Activated CD4-positive, alpha-beta T cell treated with anti-CD3 and anti-CD28 coated beads, Interleukin-2, amount 50 U/mL, for 48 hours (primary cell): ENCODE data around the gene IL11RA.
A peak's percentile ranks its signal among the peaks of the same experiment; 100 is the strongest.

Experiments
- DNase-seq, 2 experiments: peaks; one replicate each; pipeline ENCODE4 v3.0.0-alpha.2; 2020

Gene IL11RA

GRCh38 chr9:34655394-34655793, 3.4 kb downstream of the IL11RA start:
- DNase-seq = no peak

DNA sequence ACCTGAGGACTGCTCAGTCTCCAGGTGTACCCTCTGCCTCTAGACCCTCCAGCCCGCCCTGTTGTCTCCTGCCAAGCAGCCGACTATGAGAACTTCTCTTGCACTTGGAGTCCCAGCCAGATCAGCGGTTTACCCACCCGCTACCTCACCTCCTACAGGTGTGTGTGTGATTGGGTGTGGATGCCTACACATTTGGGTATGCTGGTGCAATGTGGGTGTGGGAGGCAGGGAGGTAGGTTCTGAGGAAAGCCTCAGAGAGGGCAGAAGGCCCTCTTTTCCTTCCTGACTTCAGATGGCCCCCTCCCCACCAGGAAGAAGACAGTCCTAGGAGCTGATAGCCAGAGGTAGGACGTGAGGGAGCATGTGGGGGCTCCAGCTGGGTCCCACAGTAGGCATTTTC, 5.0 kb downstream of the IL11RA start:
- DNase-seq = no peak

- no peak for DNase-seq
Measured at GRCh38 chr9:34658461-34658860, 6.5 kb downstream of the IL11RA start.

DNA sequence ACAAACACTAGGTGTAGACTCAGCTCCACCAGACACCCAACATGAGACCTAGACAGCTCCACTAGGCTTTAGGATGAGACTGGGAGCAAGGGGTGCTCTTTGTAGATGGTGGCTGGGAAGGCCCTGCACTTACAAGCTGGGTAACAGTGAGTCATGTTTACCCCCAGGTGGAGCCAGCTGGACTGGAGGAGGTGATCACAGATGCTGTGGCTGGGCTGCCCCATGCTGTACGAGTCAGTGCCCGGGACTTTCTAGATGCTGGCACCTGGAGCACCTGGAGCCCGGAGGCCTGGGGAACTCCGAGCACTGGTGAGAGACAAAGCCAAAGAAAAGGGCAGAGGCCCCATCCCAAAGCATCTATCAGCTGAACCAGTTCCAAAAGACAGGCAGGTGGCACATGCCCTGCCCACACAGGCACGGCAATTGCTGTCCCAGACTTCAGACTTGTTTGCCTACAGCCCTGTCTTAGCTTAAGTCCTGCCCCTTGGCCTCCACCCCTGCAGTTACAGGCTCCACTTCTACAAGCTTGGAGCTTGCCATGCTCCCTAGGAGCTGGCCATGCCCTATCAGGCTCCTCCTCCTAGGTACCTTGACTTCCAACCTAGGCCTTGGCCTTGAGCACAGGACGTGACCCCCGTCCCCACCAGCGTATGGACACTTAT, 7.7 kb downstream of the IL11RA start:
- no peak for DNase-seq

DNA sequence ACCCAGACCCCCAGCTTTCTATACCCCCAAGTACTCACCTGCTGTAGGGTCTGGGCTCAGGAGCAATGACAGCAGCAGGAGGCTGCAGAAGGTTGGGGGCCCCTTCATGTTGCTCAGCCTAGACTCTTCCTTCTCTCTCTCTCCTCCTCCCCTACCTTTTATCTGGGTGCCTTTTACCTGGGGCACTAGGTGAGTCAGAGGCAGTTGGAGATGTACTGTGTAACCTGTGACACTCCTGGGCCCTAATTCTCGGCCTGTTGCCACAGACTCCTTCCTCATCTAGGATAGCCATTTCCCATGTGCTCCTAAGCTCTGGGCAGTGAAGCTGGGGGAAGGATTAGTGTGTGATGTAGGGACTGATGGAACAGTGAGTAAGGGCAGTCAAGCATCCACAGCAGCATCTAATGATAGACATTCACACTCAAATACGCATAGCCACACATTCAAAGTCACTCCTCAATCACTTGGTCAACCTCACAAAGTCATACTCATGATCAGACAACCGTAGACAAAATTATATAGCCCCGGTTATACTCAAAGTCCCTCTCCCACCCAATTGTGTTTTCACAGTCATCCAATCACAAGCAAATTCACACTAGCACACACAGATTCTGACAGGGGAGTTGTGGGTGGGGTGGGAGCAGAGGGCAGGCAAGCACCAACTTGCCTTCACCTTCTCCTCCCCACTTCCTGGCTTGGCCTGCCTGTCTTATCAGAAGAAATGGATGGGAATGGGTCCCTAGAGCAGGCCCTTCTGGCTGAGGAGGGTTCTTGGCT, 10.7 kb downstream of the IL11RA start, which contains the start of gene CCL27:
Gene CCL27 (minus strand): TSS at position 132 of the 777 bp plus-strand sequence. CDS start 24 bp downstream, at position 108.
- no peak for DNase-seq

DNA sequence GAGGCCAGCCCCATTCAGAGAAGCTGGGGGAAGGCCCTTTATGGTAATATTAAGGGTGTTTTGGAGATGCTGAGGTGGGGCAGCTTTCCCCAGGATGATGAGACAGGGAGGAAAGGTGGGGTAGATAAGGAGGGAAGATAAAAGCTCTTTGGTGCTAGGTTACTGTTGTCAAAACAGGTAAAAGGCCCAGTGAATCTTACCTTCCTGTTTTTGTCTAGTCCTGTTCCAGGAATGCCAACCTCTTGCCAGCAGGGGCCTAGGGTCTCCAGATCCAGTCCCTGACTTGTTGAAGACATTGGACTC, 11.3 kb downstream of the IL11RA start:
- no peak for DNase-seq

- peak; percentile 68 to 76 for DNase-seq
Measured at GRCh38 chr9:34664281-34665066, 12.5 kb downstream of the IL11RA start.

- DNase-seq = no peak
Measured at GRCh38 chr9:34665067-34665380, 13.0 kb downstream of the IL11RA start.

- DNase-seq = peak; percentile 82 to 86
Measured at GRCh38 chr9:34665381-34666250, 13.6 kb downstream of the IL11RA start.

GRCh38 chr9:34669809-34670562, 18.0 kb downstream of the IL11RA start:
- no peak for DNase-seq

- DNase-seq = no peak
Measured at GRCh38 chr9:34671307-34671706, 19.3 kb downstream of the IL11RA start.

DNA sequence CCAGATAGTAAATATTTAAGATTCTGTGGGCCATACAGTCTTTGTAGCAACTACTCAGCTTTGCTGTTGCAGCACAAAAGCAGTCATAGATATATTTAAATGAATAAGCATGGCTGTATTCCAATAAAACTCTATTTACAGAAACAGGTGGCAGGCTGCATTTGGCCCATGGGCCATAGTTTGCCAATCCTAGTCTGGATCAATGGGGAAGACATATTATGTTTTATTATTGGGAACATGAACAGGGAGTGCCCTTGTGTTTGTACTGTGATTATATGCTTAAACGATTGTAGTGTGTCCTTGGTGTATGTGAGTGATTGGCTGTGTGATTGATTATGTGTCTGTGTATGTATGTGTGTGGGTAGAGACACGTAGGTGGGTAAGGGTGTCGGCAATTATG, 22.5 kb downstream of the IL11RA start:
- DNase-seq = no peak

DNA sequence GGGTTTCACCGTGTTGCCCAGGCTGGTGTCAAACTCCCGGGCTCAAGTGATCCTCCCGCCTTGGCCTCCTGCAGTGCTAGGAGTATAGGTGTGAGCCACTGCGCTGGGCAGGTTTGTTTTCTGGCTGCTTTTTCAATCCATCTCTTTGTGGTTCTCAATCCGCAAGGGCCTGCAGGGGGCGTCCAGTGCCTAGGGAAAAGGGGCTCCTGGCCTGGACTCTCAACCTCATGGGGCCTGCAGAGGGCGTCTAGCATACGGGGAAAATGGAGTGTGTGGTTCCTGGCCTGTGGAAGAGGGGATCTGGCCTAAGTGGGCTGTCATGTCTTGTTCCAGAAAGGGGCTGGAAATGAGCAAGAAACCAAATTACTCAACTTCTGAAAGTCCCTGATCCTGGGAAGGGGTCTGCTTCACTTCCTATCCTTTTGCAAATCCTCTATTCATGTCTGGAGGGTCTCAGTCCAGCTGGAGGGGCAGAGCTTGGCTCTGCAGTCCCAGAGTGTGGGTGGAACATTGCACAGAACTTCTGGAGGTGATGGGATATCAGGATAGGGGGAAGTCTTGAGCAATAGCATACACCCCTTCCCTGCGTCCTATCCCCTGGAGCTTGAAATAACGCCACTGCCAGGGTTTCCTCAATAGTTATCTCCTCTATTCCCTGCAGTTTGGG, 23.2 kb downstream of the IL11RA start:
- peak; percentile 75 to 76 for DNase-seq

DNA sequence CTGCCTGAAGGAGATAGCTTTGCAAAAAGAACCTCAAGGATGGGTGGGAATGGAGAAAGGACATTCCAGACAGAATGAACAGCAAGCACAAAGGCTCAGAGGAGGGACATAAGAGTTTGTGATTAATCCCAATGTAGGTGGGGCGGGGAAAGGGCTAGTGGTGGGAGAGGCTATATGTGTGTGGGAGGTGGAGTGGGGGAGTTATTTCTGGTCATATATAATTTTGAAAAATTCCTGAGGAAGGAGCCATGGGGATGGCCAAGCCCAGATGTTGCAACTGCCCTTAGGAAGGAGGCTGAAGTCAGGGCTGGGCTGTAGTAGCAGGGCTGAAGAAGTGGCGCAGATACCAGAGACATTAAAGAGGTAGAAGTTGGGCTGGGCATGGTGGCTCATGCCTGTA, 23.9 kb downstream of the IL11RA start:
- no peak for DNase-seq

DNA sequence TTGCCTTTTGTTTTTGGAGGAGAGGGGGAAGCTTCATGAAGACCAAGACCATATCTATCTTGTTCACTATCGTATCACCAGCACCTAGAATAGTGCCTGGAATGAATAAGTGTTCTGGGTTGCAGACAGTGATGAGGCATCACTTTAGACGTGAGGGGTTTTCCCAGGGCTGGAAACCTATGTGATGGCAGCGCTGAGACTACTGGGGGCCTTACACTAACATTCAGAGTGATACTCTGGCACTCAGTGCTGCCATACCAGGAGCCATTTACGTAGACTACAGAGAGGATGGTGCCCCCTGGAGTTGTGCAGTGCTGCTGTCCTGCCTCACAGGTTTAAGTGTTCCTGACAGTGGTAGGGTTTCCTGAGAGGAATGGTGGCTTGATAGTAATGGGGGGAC, 32.2 kb downstream of the IL11RA start:
- peak; percentile 38 to 54 for DNase-seq

- DNase-seq = no peak
Measured at GRCh38 chr9:34684816-34685215, 32.8 kb downstream of the IL11RA start.

DNA sequence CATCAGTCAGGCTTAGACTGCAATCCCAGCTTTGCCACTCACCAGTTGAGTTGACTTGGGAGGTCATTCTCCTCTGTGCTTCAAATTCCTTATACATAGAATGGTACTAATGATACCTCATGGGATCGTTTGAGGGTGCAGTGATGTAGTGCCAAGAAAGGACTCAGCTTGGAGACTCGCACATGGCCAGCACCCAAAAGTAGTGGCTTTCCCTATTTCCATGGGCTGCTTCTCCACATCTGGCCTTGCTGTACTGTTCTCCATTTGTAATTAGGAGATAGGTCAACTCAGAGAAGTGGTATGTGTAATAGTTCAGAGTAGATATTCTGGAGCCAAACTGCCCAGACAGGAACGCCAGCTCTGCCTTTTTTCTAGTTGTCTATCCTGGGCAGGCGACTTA, 33.6 kb downstream of the IL11RA start:
- no peak for DNase-seq

GRCh38 chr9:34686231-34686630, 34.2 kb downstream of the IL11RA start:
- no peak for DNase-seq

- no peak for DNase-seq
Measured at GRCh38 chr9:34686732-34687131, 34.7 kb downstream of the IL11RA start.

DNA sequence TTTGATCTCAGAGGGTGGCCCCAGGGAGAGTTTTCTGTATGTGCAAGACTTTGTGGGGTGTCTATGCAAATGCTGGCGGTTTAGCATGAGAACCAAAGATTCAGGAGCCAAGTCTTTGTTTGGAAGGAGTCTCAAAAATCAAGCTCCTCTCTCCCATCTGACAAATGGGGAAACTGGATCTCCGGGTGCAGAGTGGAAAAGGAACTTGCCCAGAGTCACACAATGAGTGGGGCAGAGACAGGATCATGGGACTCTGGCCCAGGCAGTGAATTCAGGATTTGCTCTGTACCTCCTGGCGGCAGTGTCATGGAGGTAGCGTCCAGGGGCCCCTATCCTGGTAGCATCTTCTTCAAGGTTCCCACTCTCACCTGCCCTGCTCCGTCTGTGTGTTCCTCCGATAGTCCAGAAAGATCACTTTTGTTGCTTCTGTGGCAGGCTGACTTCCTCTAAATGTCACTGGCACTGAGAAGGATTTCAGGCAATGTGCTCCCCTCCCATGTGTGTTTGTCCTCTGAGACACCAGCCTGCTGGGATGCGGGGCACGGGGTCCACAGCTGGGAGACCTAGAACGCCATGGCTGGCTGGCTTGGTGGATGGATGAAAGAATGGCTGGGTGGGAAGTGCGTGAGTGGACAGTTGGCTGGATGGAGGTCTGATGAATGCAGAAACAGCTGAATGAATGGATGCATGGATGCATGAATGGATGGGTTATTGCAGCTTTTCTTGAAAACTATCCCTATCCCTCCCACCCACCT, 35.5 kb downstream of the IL11RA start:
- no peak for DNase-seq
